ENCODE data around the gene KCND3.

The KCND3 gene

GRCh38 chr1:111737216-111738132 lies 252.0 kb downstream of the KCND3 start:
- DNase-seq, result peak; percentile 62

- no peak for DNase-seq
These were observed 252.8 kb downstream of the KCND3 start for GRCh38 chr1:111736548-111737215.

- DNase-seq, result peak; percentile 44
These were observed 253.5 kb downstream of the KCND3 start for GRCh38 chr1:111735858-111736544.

GRCh38 chr1:111735321-111735720 lies 254.1 kb downstream of the KCND3 start:
- DNase-seq, result no peak

GRCh38 chr1:111734856-111735255 lies 254.6 kb downstream of the KCND3 start:
- no peak for DNase-seq

GRCh38 chr1:111734426-111734825 lies 255.0 kb downstream of the KCND3 start:
- DNase-seq, result no peak

GRCh38 chr1:111733992-111734341 lies 255.5 kb downstream of the KCND3 start:
- DNase-seq, result no peak

GRCh38 chr1:111733183-111733991 lies 256.1 kb downstream of the KCND3 start:
- DNase-seq, result peak; percentile 98

- peak; percentile 71 for DNase-seq
These were observed 256.8 kb downstream of the KCND3 start for GRCh38 chr1:111732718-111733117.

GRCh38 chr1:111731956-111732355 lies 257.5 kb downstream of the KCND3 start:
- no peak for DNase-seq

GRCh38 chr1:111730706-111731105 lies 258.8 kb downstream of the KCND3 start:
- no peak for DNase-seq

GRCh38 chr1:111729946-111730681 lies 259.4 kb downstream of the KCND3 start:
- no peak for DNase-seq

- no peak for DNase-seq
These were observed 260.1 kb downstream of the KCND3 start for GRCh38 chr1:111729271-111729921.

- no peak for DNase-seq
These were observed 262.4 kb downstream of the KCND3 start for GRCh38 chr1:111727056-111727455.

- DNase-seq, result no peak
These were observed 264.3 kb downstream of the KCND3 start for GRCh38 chr1:111725192-111725591.

- no peak for DNase-seq
These were observed 265.6 kb downstream of the KCND3 start for GRCh38 chr1:111723871-111724270.

GRCh38 chr1:111723091-111723806 lies 266.2 kb downstream of the KCND3 start:
- no peak for DNase-seq

GRCh38 chr1:111720977-111721786 lies 268.3 kb downstream of the KCND3 start:
- no peak for DNase-seq

All from DMS53 (cell line).